Measurements from ENCODE around the gene CACNA1A.

DNA sequence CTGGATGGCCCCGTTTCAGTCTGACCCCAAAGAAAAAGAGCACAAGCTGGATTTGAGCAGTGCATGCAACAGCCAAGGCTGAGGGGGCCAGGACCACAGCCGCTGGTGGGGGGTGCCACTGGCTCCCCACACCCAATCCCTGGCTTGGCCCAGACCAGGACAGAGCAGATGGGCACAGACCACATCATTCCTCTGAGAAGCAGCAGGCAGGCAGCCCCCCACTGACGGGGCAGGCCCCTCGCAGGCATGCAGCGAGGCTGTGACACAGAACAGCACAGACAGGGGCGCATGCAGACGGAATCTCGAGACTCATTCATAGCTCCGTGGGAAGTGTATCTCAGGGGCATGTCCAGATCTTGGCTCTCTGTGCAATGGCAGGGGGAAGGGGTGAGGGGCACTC lies 281.2 kb downstream of the CACNA1A start:
- no peak for TF ChIP-seq CEBPB (IDR thresholded peaks at IDR 0.05; ENCODE audit: low read depth, low read length)
- no peak for TF ChIP-seq RAD21 (IDR thresholded peaks at IDR 0.05; ENCODE audit: low read length)
- no peak for TF ChIP-seq CTCF (conservative IDR thresholded peaks at IDR 0.05; ENCODE audit: low read depth, low read length)
- no peak for TF ChIP-seq POLR2A (IDR thresholded peaks at IDR 0.05; ENCODE audit: low read depth, low read length)
- TF ChIP-seq SMC3 (IDR thresholded peaks at IDR 0.05; ENCODE audit: low read depth, low read length), result no peak
- no peak for TF ChIP-seq CHD1 (IDR thresholded peaks at IDR 0.05; ENCODE audit: low read depth, low read length)
- no peak for TF ChIP-seq USF2 (IDR thresholded peaks at IDR 0.05; ENCODE audit: low read depth, low read length)
- no peak for TF ChIP-seq ELK1 (IDR thresholded peaks at IDR 0.05; ENCODE audit: borderline replicate concordance, low read depth, low read length)
- TF ChIP-seq MAZ (IDR thresholded peaks at IDR 0.05; ENCODE audit: borderline replicate concordance, low read depth, low read length), result no peak
- TF ChIP-seq RFX5 (IDR thresholded peaks at IDR 0.05; ENCODE audit: low read depth, low read length), result no peak
- no peak for TF ChIP-seq RCOR1 (IDR thresholded peaks at IDR 0.05; ENCODE audit: insufficient replicate concordance, low read length)

All from IMR-90 (cell line).